Measurements from ENCODE around the gene TSPOAP1. TPM values are rescaled to one million over a fixed set of nuclear protein-coding genes. Genes with fewer than 3 reads are reported as not detected.

Gene TSPOAP1, protein sequence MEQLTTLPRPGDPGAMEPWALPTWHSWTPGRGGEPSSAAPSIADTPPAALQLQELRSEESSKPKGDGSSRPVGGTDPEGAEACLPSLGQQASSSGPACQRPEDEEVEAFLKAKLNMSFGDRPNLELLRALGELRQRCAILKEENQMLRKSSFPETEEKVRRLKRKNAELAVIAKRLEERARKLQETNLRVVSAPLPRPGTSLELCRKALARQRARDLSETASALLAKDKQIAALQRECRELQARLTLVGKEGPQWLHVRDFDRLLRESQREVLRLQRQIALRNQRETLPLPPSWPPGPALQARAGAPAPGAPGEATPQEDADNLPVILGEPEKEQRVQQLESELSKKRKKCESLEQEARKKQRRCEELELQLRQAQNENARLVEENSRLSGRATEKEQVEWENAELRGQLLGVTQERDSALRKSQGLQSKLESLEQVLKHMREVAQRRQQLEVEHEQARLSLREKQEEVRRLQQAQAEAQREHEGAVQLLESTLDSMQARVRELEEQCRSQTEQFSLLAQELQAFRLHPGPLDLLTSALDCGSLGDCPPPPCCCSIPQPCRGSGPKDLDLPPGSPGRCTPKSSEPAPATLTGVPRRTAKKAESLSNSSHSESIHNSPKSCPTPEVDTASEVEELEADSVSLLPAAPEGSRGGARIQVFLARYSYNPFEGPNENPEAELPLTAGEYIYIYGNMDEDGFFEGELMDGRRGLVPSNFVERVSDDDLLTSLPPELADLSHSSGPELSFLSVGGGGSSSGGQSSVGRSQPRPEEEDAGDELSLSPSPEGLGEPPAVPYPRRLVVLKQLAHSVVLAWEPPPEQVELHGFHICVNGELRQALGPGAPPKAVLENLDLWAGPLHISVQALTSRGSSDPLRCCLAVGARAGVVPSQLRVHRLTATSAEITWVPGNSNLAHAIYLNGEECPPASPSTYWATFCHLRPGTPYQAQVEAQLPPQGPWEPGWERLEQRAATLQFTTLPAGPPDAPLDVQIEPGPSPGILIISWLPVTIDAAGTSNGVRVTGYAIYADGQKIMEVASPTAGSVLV (N-terminal part only)
- total RNA-seq, result 1 to 10 TPM in 2 of 4 donors, under 1 TPM in 2; 0.72 to 1.6 (median 1.0) TPM

DNA sequence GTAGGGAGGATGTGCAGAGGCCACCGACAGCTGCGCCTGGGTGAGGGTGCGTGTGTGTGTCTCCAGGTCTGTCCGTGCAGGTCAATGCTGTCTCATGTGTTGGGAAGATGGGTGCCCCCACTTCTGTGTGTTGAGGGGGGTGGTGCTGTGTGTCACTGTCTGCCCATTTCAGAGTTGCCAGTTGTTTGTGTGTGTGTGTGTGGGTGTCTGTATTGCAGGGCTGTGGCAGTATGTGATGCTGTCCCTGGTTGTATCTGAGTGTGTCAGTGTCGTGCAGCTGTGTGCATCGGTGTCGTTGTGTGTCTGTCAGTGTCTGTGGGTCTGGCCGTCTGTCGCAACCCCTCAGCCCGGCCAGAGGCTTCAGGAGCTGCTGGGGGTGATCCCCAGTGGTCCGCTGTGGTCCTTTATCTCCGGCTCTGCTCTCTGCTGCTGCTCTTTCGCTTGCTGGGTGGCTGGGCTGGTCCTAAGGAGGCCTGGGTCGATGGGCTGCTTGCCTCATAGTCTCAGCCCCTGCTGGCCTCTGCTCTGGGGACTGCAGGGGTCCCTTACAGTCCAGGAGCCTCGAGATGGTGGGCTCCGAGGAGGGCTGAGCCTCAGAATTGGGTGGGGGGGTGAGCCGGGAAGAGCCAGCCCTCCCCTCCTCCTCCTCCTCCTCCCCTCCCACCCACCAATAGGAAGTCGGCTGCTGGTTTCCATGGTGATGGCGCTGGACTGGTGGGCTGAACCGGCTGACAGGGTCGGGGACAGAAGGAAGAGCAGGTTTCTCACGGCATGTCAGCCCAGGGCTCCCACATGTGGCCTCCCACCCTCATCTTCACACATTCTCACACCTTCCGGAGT, at the start of gene TSPOAP1:
Gene TSPOAP1, minus strand, starts transcription at position 601 of the 840 bp plus-strand sequence. CDS start 875 bp downstream, outside the sequence.
- Histone ChIP-seq H3K36me3 (no peaks in the 10 kb centered on the region), H3K4me3 (no peak within 1 kb of the TSS), H3K9me3 (no peaks in the 10 kb centered on the region), H3K4me1 (peaks cover 0 to 6% of the 10 kb centered on the region in 2 donors), H3K27ac (no peak within 1 kb of the TSS), H3K27me3 (peaks cover 3 to 17% (median 7%) of the 10 kb centered on the region in 3 donors)
- no peak for TF ChIP-seq POLR2A (IDR thresholded peaks at IDR 0.05)
- TF ChIP-seq, protein P1, sequence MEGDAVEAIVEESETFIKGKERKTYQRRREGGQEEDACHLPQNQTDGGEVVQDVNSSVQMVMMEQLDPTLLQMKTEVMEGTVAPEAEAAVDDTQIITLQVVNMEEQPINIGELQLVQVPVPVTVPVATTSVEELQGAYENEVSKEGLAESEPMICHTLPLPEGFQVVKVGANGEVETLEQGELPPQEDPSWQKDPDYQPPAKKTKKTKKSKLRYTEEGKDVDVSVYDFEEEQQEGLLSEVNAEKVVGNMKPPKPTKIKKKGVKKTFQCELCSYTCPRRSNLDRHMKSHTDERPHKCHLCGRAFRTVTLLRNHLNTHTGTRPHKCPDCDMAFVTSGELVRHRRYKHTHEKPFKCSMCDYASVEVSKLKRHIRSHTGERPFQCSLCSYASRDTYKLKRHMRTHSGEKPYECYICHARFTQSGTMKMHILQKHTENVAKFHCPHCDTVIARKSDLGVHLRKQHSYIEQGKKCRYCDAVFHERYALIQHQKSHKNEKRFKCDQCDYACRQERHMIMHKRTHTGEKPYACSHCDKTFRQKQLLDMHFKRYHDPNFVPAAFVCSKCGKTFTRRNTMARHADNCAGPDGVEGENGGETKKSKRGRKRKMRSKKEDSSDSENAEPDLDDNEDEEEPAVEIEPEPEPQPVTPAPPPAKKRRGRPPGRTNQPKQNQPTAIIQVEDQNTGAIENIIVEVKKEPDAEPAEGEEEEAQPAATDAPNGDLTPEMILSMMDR (IDR thresholded peaks at IDR 0.05 in 4 of 5, conservative IDR thresholded peaks at IDR 0.05 in 1 of 5), result no peak
- intact Hi-C loops (cut with DNase I; ENCODE audit: low total_unique reads) (no loop called here), in situ Hi-C loops (cut with MboI; ENCODE audit: low sequenced_read_pairs in 4 of 4) (no loop called here)
- DNase-seq (no peak), ATAC-seq (no peak)

DNA sequence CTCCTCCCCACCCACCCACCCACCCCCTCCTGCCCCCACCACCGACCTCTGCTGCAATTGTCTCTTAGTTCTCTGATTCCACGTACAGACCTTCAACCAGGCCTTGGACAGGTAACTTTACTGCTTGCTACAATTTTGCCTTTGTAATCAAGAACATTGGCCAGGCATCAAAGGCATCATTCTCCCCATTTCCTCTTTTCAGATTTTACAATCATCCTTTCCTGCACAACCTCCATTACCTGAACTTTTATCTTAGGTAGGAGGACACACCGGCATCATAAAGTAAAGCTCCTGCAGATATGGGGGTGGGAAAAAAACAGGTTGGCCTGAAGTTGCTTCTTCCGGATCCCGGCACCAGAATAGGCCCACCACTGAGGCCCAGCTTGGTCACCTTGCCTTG, 49.1 kb upstream of the TSPOAP1 start:
- ATAC-seq (no peak), DNase-seq (no peak)
- Histone ChIP-seq H3K4me3 (no peak overlapping the region), H3K27ac (no peak overlapping the region), H3K4me1 (no peaks in the 10 kb centered on the region), H3K36me3 (no peaks in the 10 kb centered on the region), H3K9me3 (no peaks in the 10 kb centered on the region), H3K27me3 (no peaks in the 10 kb centered on the region)
- no peak for TF ChIP-seq POLR2A (IDR thresholded peaks at IDR 0.05)
- TF ChIP-seq, protein P1 (IDR thresholded peaks at IDR 0.05 in 4 of 5, conservative IDR thresholded peaks at IDR 0.05 in 1 of 5), result no peak
- intact Hi-C loops (cut with DNase I; ENCODE audit: low total_unique reads), result no loop called here
- in situ Hi-C loops (cut with MboI; ENCODE audit: low sequenced_read_pairs in 4 of 4), result no loop called here

DNA sequence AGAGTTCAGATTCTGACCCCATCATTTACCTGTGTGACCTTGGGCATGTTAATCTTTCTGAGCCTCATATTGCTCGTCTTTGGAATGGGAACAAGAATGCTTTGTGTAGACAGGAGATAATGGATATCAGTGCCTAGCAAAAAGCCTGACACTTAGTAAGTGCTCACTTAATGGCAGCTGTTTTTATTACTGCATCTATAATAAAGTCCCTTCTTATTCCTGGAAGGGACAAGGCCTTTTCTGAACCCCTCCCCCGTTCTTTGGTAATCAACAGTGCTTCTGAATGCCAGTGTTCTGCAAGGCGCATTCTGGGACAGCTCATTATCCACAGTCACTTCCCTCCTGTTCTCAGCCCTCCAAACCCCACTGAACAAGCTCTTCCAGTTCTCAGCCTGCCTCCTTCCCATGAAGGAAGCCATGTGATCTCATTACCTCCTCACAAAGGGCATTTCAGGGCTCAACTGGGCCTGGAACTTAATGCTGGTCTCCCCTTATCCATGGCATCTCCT, 48.6 kb upstream of the TSPOAP1 start:
- DNase-seq (no peak), ATAC-seq (no peak)
- intact Hi-C loops (cut with DNase I; ENCODE audit: low total_unique reads) (no loop called here), in situ Hi-C loops (cut with MboI; ENCODE audit: low sequenced_read_pairs in 4 of 4) (no loop called here)
- Histone ChIP-seq H3K27me3 (no peaks in the 10 kb centered on the region), H3K9me3 (no peaks in the 10 kb centered on the region), H3K4me1 (no peaks in the 10 kb centered on the region), H3K4me3 (no peak overlapping the region), H3K27ac (no peak overlapping the region), H3K36me3 (no peaks in the 10 kb centered on the region)
- no peak for TF ChIP-seq POLR2A (IDR thresholded peaks at IDR 0.05)
- TF ChIP-seq, protein P1 (IDR thresholded peaks at IDR 0.05 in 4 of 5, conservative IDR thresholded peaks at IDR 0.05 in 1 of 5), result no peak

DNA sequence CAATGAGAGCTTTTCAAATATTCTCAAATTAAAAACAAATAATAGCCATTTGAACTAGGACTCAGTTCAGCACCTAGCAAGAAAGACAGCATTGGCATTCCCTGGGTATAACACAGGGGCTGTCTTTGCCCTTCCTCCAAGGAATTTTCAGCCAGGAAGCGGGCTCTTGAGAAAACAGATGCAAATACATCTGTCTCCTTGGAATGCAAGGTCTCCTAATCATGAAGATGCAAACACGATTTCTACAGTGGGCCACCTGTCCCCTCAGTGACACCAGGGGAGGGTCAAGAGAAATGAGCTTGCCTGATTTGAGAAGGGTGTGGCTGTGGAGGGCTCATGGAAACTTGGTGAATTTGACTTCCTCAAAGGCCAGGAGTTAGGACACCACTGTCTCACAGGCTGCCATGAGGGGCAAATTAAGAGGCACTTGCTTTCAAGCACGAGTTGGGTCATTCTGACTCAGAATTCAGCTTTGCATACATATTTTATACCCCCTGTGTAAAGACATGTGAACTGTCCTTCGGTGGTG, 47.9 kb upstream of the TSPOAP1 start:
- TF ChIP-seq, protein P1 (IDR thresholded peaks at IDR 0.05 in 4 of 5, conservative IDR thresholded peaks at IDR 0.05 in 1 of 5), result no peak
- no peak for TF ChIP-seq POLR2A (IDR thresholded peaks at IDR 0.05)
- intact Hi-C loops (cut with DNase I; ENCODE audit: low total_unique reads) (no loop called here), in situ Hi-C loops (cut with MboI; ENCODE audit: low sequenced_read_pairs in 4 of 4) (no loop called here)
- Histone ChIP-seq H3K27ac (no peak overlapping the region), H3K4me3 (no peak overlapping the region), H3K36me3 (no peaks in the 10 kb centered on the region), H3K27me3 (no peaks in the 10 kb centered on the region), H3K9me3 (no peaks in the 10 kb centered on the region), H3K4me1 (no peaks in the 10 kb centered on the region)
- ATAC-seq (no peak), DNase-seq (no peak)

Data from gastrocnemius medialis (tissue), 4 donors.